ENCODE data around the gene OPRL1. TPM values are rescaled to one million over a fixed set of nuclear protein-coding genes. Genes with fewer than 3 reads are reported as not detected.

OPRL1 gene
- total RNA-seq, result 0.86 and 0.88 TPM in 2 replicates

DNA sequence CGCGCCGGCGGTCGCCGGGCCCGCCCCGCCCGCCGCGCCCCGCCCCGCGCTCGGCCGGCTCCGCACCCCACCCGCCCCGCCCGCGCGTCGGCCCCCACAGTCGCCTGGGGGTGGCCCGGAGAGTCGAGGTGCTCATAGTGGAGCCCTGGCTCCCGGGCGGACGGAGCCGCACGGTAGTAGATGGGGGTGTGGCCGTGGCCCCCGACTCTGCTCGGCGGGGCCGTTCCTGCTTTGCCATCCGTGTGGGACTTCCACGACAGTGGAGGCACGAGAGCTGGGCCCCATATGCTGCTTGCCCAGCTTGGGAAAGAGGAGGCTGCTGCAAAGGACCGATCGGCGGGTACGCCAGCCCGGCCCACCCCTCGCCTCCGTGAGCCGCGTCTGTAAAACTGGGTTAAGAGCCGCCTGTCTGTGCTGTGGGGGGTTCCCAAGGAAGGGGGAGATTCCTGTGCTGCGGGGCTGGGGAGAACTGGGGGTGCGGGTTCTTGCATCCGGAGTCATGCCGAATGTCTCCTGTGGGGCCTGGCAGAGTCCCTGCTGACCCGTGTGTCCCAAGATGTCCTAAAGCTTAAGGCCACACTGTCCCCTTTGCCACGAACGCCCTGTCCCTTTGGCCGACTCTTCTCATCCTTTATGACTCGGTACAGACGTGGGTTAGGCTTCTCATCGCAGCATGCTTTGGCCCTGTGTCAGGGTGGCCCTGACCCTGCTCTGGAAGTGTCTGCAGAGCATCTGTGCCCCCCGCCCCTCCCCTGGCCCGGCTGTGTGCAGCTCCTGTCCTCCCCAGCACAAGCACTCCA lies at the start of gene OPRL1:
Gene OPRL1, plus strand, starts transcription at position 70 of the 800 bp plus-strand sequence. CDS start 12,639 bp downstream, outside the sequence.

GRCh38 chr20:64035933-64036345 lies 43.9 kb upstream of the OPRL1 start, which contains the start of gene C20orf204:
Gene C20orf204 (plus strand): TSS chr20:64036182. CDS start chr20:64036324, 142 bp downstream.

GRCh38 chr20:64049060-64049877 lies 30.6 kb upstream of the OPRL1 start, which contains the start of gene SOX18:
Gene SOX18 (minus strand): TSS chr20:64049639. CDS start chr20:64049516, 123 bp downstream.

GRCh38 chr20:64062596-64063388 lies 17.1 kb upstream of the OPRL1 start, which contains the start of gene TCEA2:
Gene TCEA2 (plus strand): TSS chr20:64063198. CDS start chr20:64063313, 115 bp downstream.

DNA sequence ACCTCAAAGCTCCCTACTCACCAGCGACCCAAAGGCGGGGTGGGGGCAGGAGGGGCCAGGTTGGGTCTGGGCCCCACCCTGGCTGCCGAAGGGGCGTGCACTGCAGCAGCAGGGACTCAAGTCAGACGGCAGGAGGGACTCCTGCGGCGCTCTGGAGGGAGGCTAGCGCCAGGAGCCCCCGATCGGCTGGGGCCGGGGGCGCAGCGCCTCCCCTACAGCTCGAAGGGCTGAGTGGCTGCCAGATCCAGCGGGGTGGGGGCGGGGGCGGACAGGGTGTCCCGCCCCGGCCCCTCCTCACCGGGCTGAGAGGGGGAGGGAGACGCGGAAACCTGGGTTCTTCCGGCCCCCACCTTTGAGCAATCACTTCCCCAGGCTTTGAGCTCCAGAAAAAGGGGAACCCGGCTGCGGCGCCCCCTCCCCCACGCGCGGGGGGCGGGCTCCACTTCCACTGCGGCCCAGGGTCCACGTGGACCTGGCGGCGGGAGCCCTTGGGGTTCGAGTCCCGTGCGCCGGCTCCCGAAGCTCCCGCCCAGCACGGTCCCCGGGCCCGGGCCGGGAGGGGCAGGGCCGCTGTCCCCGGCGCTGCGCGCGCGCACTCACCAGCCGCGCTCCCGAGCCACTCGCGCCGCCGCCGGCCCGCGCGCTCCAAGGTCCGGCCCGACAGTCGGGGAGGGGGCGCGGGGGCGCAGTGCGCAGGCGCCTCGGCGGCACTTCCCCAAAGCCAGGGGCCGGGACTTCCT lies 439 bp upstream of the OPRL1 start, which contains the start of gene RGS19:
Gene RGS19, minus strand, starts transcription at position 246 of the 740 bp plus-strand sequence. CDS start 2,632 bp downstream, outside the sequence.

DNA sequence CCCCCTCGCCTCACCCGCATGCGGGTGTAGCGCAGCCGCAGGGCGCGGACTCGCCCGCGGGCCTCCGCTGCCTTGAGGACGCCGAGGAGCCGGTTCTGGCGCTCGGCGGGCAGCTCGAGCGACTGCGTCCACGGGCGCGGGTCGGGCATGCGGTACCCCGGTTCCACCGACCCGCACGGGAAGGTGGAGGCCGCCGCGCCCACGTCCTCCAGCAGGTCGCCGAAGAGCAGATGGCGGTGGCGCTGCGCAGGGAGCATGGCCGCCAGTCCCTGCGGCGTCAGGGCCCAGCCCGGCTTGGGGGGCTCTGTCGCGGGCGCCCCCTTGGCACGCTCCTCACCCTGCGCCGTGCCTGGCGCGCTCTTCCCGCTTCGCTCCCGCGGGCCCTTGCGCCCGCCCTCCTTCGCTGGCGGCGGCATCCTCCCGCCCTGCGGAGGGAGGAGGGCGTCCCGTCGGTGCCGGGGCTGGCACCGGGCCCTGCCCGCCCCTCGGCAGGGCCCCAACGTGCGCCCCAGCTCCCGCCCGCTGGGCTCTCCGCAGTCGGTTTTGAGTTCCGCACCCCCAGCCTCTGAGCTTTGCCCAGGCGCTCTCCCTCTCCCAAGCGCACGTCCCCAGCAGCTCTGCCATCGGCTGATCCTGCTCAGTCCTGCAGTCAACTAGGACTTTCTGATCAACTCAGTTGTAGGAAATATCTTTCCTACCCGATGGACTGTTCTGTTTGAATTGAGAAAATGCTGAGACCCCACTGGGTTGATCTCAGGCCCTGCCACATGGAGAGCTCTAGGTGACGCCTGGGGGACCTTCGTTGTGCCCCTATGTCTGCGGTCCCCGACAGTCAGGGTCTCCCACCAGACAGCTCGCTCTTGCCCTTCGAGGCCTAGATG lies 4.2 kb downstream of the OPRL1 start, which contains the start of gene LKAAEAR1:
Gene LKAAEAR1, minus strand, starts transcription at position 595 of the 881 bp plus-strand sequence. Its CDS starts 179 bp downstream, at position 416.

GRCh38 chr20:64106981-64107735 lies 27.3 kb downstream of the OPRL1 start, which contains the start of gene NPBWR2:
Gene NPBWR2 (minus strand): TSS chr20:64107565. CDS start chr20:64106831, 734 bp downstream.

Small RNAs within 50 kb of the gene (small RNA-seq; reads per million reads assigned to genes)
- gene AL355803.1 (ENCODE audit: low replicate concordance), result not detected
- gene MIR6813 (ENCODE audit: low replicate concordance), result 0.26 reads per million

Other genes with a start within 250 kb of the OPRL1 start
- gene ZBTB46, start 248.8 kb upstream of the OPRL1 start, total RNA-seq, result 3.3 and 20.5 TPM in 2 replicates
- not detected in 2 replicates for gene ABHD16B, start 218.6 kb upstream of the OPRL1 start, total RNA-seq
- 145 and 153 TPM in 2 replicates for gene TPD52L2, start 214.8 kb upstream of the OPRL1 start, total RNA-seq
- gene DNAJC5, start 185.0 kb upstream of the OPRL1 start, total RNA-seq, result 51.9 and 77.0 TPM in 2 replicates
- gene UCKL1, start 123.7 kb upstream of the OPRL1 start, total RNA-seq, result 21.2 and 33.5 TPM in 2 replicates
- gene ZNF512B, start 110.2 kb upstream of the OPRL1 start, total RNA-seq, result 10.9 and 16.0 TPM in 2 replicates
- gene SAMD10, start 100.4 kb upstream of the OPRL1 start, total RNA-seq, result 1.7 and 2.6 TPM in 2 replicates
- 48.2 and 74.4 TPM in 2 replicates for gene PRPF6, start 99.0 kb upstream of the OPRL1 start, total RNA-seq
- 0.88 and 1.4 TPM in 2 replicates for gene C20orf204, start 43.9 kb upstream of the OPRL1 start, total RNA-seq
- 0.43 TPM in 1 of 2 replicates, not detected in the other for gene SOX18, start 30.4 kb upstream of the OPRL1 start, total RNA-seq
- gene TCEA2, start 16.9 kb upstream of the OPRL1 start, total RNA-seq, result 13.9 and 27.6 TPM in 2 replicates
- gene RGS19, start 564 bp upstream of the OPRL1 start, total RNA-seq, result 12.0 and 39.1 TPM in 2 replicates
- gene LKAAEAR1, start 4.3 kb downstream of the OPRL1 start, total RNA-seq, result 0.43 TPM in 1 of 2 replicates, not detected in the other
- not detected in 2 replicates for gene NPBWR2, start 27.5 kb downstream of the OPRL1 start, total RNA-seq
- gene MYT1, start 84.4 kb downstream of the OPRL1 start, total RNA-seq, result not detected in 2 replicates
- gene PCMTD2, start 175.7 kb downstream of the OPRL1 start, total RNA-seq, result 38.7 and 53.6 TPM in 2 replicates